Breast epithelium (tissue), 4 donors: Measurements from ENCODE around the gene HSD17B10. TPM values are rescaled to one million over a fixed set of nuclear protein-coding genes. Genes with fewer than 3 reads are reported as not detected.
"Not testable (repeated sequence)": the region's sequence is repeated elsewhere in the genome, so short reads cannot be mapped to it uniquely, and the experiment has no call there.

Experiments
- DNase-seq, 2 donors: peaks; one replicate each; pipeline ENCODE4 v3.0.0-alpha.2; 2019; ENCODE audit warnings: low spot score in 2 of 2
- H3K27ac ChIP-seq, 2 donors: fragments of 200-600 bp; sonication (generic) in 1 of 2; one replicate each; pipeline ENCODE4 v1.5.1; 2016 to 2019; ENCODE audit warnings: mild to moderate bottlenecking in 1 of 2
- H3K27me3 ChIP-seq, 2 donors: fragments of 200-600 bp; sonication (generic) in 1 of 2; one replicate each; pipeline versions ENCODE4 v1.5.1 to v1.6.0; 2017 to 2019; ENCODE audit warnings: control low read depth in 1 of 2, mild to moderate bottlenecking in 1 of 2
- H3K36me3 ChIP-seq: fragments of 200-600 bp; one replicate; pipeline ENCODE4 v1.5.1; 2019
- H3K4me1 ChIP-seq, 2 donors: fragments of 200-600 bp; sonication (generic); one replicate each; pipeline ENCODE4 v1.5.1; 2016 to 2019; ENCODE audit warnings: control low read depth in 1 of 2
- H3K4me3 ChIP-seq, 3 donors: fragments of 200-600 bp; sonication (generic); 1 replicate in 2 of 3; 2 replicates in 1 of 3; pipeline ENCODE4 v1.5.1; 2016 to 2019; ENCODE audit warnings: mild to moderate bottlenecking in 3 of 3, moderate library complexity in 2 of 3
- H3K9me3 ChIP-seq, 2 donors: fragments of 200-600 bp; sonication (generic) in 1 of 2; one replicate each; pipeline ENCODE4 v1.5.1; 2016 to 2019; ENCODE audit warnings: control low read depth in 1 of 2
- CTCF ChIP-seq, 3 donors: fragments of 450-650 bp; IDR thresholded peaks; one replicate each; pipeline ENCODE4 v1.5.1; 2016 to 2017; ENCODE audit warnings: antibody characterized with exemption in 3 of 3, mild to moderate bottlenecking in 3 of 3, moderate library complexity in 3 of 3
- POLR2A ChIP-seq: fragments of 450-650 bp; IDR thresholded peaks from one replicate; pipeline ENCODE4 v1.6.1; 2016; ENCODE audit warnings: antibody characterized with exemption, mild to moderate bottlenecking, moderate library complexity
- POLR2AphosphoS5 ChIP-seq, 3 donors: sonication (generic); formaldehyde crosslinking; IDR thresholded peaks; one replicate each; pipeline ENCODE4 v1.6.1; 2017; ENCODE audit warnings: antibody characterized with exemption in 3 of 3
- intact Hi-C: fragments of 100-400 bp; cut with DNase I; formaldehyde crosslinking; loops from one replicate; pipeline ENCODE4 v1.15.1; 2023; ENCODE audit warnings: low total_unique reads
- total RNA-seq, 3 donors: library from RNA; depleted of rRNA; stranded (reverse); fragments of >200 nt; gene quantifications; one replicate each; pipeline ENCODE4 v1.1.0, GENCODE V29; 2016

HSD17B10 gene
- total RNA-seq, 3 donors from 2014 or later = 64.8 to 77.7 (median 68.8) TPM

- H3K36me3 ChIP-seq = no peaks in the 10 kb centered on the region
- H3K9me3 ChIP-seq = no peaks in the 10 kb centered on the region
- intact Hi-C loops = no loop called here
- TF ChIP-seq POLR2A (no peak), CTCF (IDR thresholded peaks at IDR 0.05) (no peak), POLR2AphosphoS5 (IDR thresholded peaks at IDR 0.05) (no peak)
- no peak for DNase-seq
- peaks cover 0 to 80% of the 10 kb centered on the region in 2 donors for H3K27me3 ChIP-seq
- H3K27ac ChIP-seq = no peak overlapping the region
- no peak overlapping the region for H3K4me3 ChIP-seq
- no peaks in the 10 kb centered on the region for H3K4me1 ChIP-seq
Measured at GRCh38 chrX:53476371-53476770, 42.2 kb upstream of the HSD17B10 start.

- Histone ChIP-seq H3K36me3 (no peaks in the 10 kb centered on the region), H3K27ac (no peak overlapping the region), H3K27me3 (peaks cover 0 to 64% of the 10 kb centered on the region in 2 donors), H3K9me3 (no peaks in the 10 kb centered on the region), H3K4me3 (no peak overlapping the region), H3K4me1 (no peaks in the 10 kb centered on the region)
- intact Hi-C loops = no loop called here
- no peak for DNase-seq
- TF ChIP-seq POLR2A (no peak), CTCF (IDR thresholded peaks at IDR 0.05) (no peak), POLR2AphosphoS5 (IDR thresholded peaks at IDR 0.05) (no peak)
Measured at GRCh38 chrX:53474707-53475106, 40.5 kb upstream of the HSD17B10 start.

GRCh38 chrX:53471346-53471745 lies 37.2 kb upstream of the HSD17B10 start:
- Histone ChIP-seq H3K36me3 (no peaks in the 10 kb centered on the region), H3K4me3 (no peak overlapping the region), H3K27ac (no peak overlapping the region), H3K27me3 (peaks cover 0 to 42% of the 10 kb centered on the region in 2 donors), H3K4me1 (no peaks in the 10 kb centered on the region), H3K9me3 (no peaks in the 10 kb centered on the region)
- no peak for TF ChIP-seq POLR2A
- TF ChIP-seq CTCF (IDR thresholded peaks at IDR 0.05) = no peak
- intact Hi-C loops = no loop called here
- DNase-seq = no peak

- intact Hi-C loops, H3K27ac ChIP-seq, DNase-seq, H3K4me1 ChIP-seq, H3K36me3 ChIP-seq, H3K9me3 ChIP-seq, H3K4me3 ChIP-seq: not testable (repeated sequence)
- peaks cover 0 to 32% of the 10 kb centered on the region in 2 donors for H3K27me3 ChIP-seq
Measured at GRCh38 chrX:53468659-53469058, 34.5 kb upstream of the HSD17B10 start.

GRCh38 chrX:53458082-53458481 lies 23.9 kb upstream of the HSD17B10 start:
- no peaks in the 10 kb centered on the region for H3K36me3 ChIP-seq
- no peak for DNase-seq
- H3K4me1 ChIP-seq = no peaks in the 10 kb centered on the region
- no peaks in the 10 kb centered on the region for H3K9me3 ChIP-seq
- intact Hi-C loops = no loop called here
- TF ChIP-seq POLR2A (no peak), POLR2AphosphoS5 (IDR thresholded peaks at IDR 0.05) (no peak), CTCF (IDR thresholded peaks at IDR 0.05) (no peak)
- H3K27ac ChIP-seq = no peak overlapping the region
- H3K27me3 ChIP-seq = peaks cover 0 to 54% of the 10 kb centered on the region in 2 donors
- H3K4me3 ChIP-seq = no peak overlapping the region

GRCh38 chrX:53456254-53456653 lies 22.1 kb upstream of the HSD17B10 start:
- no peaks in the 10 kb centered on the region for H3K4me1 ChIP-seq

More at GRCh38 chrX:53456254-53456653, 22.1 kb upstream of the HSD17B10 start:
- Histone ChIP-seq H3K9me3 (no peaks in the 10 kb centered on the region), H3K27me3 (peaks cover 0 to 56% of the 10 kb centered on the region in 2 donors), H3K4me3 (no peak overlapping the region), H3K27ac (no peak overlapping the region), H3K36me3 (no peaks in the 10 kb centered on the region)
- intact Hi-C loops = no loop called here
- DNase-seq = no peak
- no peak for TF ChIP-seq POLR2AphosphoS5 (IDR thresholded peaks at IDR 0.05)
- no peak for TF ChIP-seq POLR2A
- TF ChIP-seq CTCF (IDR thresholded peaks at IDR 0.05) = no peak
